IPS-18a (cell line): ENCODE data around the gene KIFC3.
"Not testable (repeated sequence)": the region's sequence is repeated elsewhere in the genome, so short reads cannot be mapped to it uniquely, and the experiment has no call there.

ENCODE experiments used
- H3K27ac ChIP-seq: one replicate; pipeline ENCODE4 v1.5.1; 2013; ENCODE audit warnings: low read length
- H3K27me3 ChIP-seq: one replicate; pipeline ENCODE4 v1.6.1; 2013; ENCODE audit warnings: mild to moderate bottlenecking, low read length; ENCODE audit not compliant: control insufficient read depth, insufficient read depth
- H3K36me3 ChIP-seq: one replicate; pipeline ENCODE4 v1.6.1; 2013; ENCODE audit warnings: low read depth, low read length; ENCODE audit not compliant: control insufficient read depth
- H3K4me1 ChIP-seq: one replicate; pipeline ENCODE4 v1.6.1; 2013; ENCODE audit warnings: low read depth, low read length; ENCODE audit not compliant: control insufficient read depth
- H3K4me3 ChIP-seq: one replicate; pipeline ENCODE4 v1.5.1; 2013; ENCODE audit warnings: low read length
- H3K9ac ChIP-seq: one replicate; pipeline ENCODE4 v1.6.1; 2013; ENCODE audit warnings: mild to moderate bottlenecking, low read length, moderate library complexity
- H3K9me3 ChIP-seq: one replicate; pipeline ENCODE4 v1.6.1; 2013; ENCODE audit warnings: low read depth, low read length; ENCODE audit not compliant: control insufficient read depth

KIFC3 gene, protein sequence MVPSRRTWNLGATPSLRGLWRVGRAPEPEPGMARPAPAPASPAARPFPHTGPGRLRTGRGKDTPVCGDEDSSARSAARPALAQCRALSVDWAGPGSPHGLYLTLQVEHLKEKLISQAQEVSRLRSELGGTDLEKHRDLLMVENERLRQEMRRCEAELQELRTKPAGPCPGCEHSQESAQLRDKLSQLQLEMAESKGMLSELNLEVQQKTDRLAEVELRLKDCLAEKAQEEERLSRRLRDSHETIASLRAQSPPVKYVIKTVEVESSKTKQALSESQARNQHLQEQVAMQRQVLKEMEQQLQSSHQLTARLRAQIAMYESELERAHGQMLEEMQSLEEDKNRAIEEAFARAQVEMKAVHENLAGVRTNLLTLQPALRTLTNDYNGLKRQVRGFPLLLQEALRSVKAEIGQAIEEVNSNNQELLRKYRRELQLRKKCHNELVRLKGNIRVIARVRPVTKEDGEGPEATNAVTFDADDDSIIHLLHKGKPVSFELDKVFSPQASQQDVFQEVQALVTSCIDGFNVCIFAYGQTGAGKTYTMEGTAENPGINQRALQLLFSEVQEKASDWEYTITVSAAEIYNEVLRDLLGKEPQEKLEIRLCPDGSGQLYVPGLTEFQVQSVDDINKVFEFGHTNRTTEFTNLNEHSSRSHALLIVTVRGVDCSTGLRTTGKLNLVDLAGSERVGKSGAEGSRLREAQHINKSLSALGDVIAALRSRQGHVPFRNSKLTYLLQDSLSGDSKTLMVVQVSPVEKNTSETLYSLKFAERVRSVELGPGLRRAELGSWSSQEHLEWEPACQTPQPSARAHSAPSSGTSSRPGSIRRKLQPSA

DNA sequence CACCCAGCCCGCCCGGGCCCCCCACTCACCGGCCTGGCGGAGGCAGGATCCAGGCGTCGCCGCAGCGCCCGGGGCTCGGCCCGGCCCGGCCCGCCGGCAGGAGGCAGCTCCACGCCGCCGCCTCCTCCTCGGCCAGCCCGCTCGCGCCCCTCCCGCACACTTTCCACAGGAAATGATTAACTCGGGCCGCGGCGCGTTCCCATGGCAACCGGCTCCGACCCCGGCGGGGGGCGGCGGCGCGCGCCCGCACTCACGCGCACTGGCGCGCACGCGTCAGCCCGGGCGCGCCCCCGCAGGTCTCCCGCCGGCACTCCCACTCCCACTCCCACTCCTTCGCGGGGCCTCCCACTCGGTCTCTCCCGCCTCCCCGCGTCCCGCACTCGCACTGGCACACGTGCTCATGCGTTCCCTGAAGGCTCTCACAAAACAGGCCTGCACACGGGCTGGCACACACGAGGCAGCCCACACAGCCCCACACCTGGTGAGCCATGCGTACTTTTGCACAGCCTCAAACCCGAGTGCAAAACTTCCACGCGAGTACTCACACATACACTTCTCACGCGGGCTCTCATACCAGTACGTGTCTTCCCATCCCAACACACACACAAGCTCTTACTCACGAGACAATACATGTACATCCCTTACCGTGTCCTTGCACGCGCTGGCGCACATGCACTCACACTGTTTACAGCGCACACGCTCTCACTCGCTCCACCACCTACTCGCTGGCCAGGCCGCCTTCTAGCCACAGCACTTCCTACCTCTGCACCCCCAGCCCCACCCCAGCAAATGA is at the start of gene KIFC3:
Gene KIFC3, minus strand, starts transcription at position 151 of the 793 bp plus-strand sequence. CDS start 4,248 bp downstream, outside the sequence.
- no peak within 1 kb of the TSS for H3K9ac ChIP-seq
- no peaks in the 10 kb centered on the region for H3K36me3 ChIP-seq
- H3K4me1 ChIP-seq, result peaks cover 24% of the 10 kb centered on the region
- H3K4me3 ChIP-seq, result peak within 1 kb of the TSS; percentile 57
- peaks cover 48% of the 10 kb centered on the region for H3K27me3 ChIP-seq
- no peaks in the 10 kb centered on the region for H3K9me3 ChIP-seq
- no peak within 1 kb of the TSS for H3K27ac ChIP-seq

DNA sequence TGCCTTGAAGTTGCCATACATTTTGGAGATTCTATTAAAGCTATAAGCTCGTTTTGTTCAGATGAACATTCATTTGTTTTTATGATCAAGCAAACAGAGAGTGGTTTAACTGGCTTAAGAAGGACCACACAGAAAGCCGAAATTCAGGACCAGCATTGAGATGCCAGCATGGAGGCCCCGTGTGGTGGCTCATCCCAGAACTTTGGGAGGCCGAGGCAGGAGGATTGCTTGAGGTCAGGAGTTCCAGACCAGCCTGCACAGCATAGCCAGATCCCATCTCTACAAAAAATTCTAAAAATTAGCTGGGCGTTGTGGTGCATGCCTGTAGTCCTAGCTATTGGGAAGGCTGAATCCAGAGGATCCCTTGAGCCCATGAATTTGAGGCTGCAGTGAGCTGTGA is 45.9 kb upstream of the KIFC3 start:
- no peak overlapping the region for H3K9ac ChIP-seq
- no peaks in the 10 kb centered on the region for H3K27me3 ChIP-seq
- no peak overlapping the region for H3K4me3 ChIP-seq
- peaks cover 24% of the 10 kb centered on the region for H3K4me1 ChIP-seq
- H3K9me3 ChIP-seq, result no peaks in the 10 kb centered on the region
- no peak overlapping the region for H3K27ac ChIP-seq
- H3K36me3 ChIP-seq, result no peaks in the 10 kb centered on the region

DNA sequence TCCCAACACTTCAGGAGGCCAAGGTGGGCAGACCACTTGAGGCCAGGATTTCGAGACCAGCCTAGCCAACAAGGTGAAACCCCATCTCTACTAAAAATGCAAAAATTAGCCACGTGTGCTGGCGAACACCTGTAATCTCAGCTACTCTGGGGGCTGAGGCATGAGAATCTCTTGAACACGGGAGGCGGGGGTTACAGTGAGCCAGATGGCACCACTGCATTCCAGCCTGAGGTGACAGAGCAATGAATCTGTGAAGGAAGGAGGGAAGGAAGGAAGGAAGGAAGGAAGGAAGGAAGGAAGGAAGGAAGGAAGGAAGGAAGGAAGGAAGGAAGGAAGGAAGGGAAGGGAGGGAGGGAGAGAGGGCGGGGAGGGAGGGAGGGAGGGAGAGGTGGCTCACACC is 44.6 kb upstream of the KIFC3 start:
- H3K27me3 ChIP-seq, H3K9ac ChIP-seq, H3K36me3 ChIP-seq, H3K9me3 ChIP-seq, H3K27ac ChIP-seq: not testable (repeated sequence)
- peak overlapping the region; percentile 36 for H3K4me3 ChIP-seq
- peaks cover 28% of the 10 kb centered on the region for H3K4me1 ChIP-seq

DNA sequence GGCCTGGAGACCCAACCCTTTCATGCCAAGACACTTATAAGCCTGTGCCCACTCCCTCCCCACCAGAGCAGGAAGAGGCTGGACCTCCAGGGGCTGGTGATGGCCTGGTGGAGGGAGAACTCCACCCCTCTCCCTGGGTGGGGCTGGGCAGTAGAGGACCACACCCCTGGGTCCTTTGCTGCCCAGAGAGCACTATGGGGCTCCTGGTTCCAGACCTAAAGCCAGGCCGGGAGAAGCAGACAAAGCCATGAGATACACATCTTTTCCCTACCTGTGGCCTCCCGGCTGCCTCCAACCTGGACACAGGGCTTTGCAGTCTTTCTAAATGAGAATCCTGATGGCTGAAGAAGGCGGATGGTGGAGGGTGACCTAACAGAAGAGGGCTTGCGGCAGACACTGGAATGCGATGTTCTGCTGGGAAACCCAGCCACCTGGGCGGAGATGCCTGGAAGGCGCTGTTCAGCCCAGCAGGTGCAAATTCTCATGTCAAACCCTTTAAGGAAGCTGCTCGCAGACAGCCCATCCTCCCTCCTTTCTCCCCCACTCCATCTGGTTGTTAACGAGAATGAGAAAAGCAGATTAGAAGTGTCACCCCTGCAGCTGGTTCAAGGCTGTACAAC is 43.9 kb upstream of the KIFC3 start:
- Histone ChIP-seq H3K4me1 (peaks cover 28% of the 10 kb centered on the region), H3K9ac (no peak overlapping the region), H3K27me3 (no peaks in the 10 kb centered on the region), H3K27ac (no peak overlapping the region), H3K9me3 (no peaks in the 10 kb centered on the region), H3K4me3 (peak overlapping the region; percentile 36), H3K36me3 (no peaks in the 10 kb centered on the region)

DNA sequence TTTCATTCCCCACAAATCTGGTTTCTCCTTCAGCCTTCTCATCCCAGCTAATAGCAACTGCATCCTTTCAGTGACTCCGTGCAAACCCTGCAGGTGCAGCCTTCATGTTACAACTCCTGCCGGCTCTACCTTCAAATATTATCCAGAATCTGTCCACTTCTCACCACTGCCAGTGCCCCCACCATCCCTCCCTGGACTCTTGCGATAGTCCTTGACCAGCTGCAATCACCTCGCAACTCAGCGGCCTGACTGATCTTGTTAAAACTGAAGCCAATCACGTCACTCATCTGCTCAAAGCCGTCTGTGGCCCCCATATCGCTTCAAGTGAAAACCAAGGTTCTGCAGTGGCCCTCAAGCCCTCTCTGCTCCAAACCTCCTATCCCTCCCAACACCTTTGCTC is 42.8 kb upstream of the KIFC3 start:
- Histone ChIP-seq H3K36me3 (no peaks in the 10 kb centered on the region), H3K4me3 (no peak overlapping the region), H3K4me1 (peaks cover 28% of the 10 kb centered on the region), H3K9ac (no peak overlapping the region), H3K9me3 (no peaks in the 10 kb centered on the region), H3K27ac (no peak overlapping the region), H3K27me3 (no peaks in the 10 kb centered on the region)

DNA sequence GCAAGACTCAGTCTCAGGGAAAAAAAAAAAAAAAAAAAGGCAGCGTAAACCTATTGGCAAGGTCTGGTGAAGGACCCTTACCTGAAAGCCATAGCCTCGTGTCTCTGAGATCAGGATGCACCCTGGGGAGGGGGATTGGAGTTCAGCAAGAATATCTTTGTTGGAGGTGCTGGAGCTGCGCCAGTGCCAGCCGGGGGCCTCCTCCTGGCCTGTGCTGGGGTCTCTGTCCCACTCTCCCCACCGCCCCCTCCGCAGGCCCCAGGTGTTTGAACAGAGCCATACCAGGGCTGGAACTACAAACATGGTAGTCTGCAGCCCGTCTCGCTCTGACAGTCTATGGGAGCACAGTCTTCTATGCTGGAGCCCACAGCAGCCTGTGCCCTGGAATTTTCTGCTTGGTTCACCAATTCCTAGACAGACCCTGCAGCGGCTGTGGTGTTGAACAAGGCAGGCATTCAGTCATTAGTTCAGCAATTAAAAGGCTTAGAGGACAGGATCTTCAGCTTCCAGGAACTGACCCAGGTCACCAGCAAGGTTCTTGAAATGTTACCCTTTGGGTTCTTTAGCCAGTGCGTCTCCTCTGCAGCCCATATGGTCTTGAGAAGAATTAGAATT is 42.2 kb upstream of the KIFC3 start:
- peaks cover 28% of the 10 kb centered on the region for H3K4me1 ChIP-seq
- no peaks in the 10 kb centered on the region for H3K36me3 ChIP-seq
- no peak overlapping the region for H3K4me3 ChIP-seq
- no peaks in the 10 kb centered on the region for H3K27me3 ChIP-seq
- H3K27ac ChIP-seq, result no peak overlapping the region
- no peaks in the 10 kb centered on the region for H3K9me3 ChIP-seq
- no peak overlapping the region for H3K9ac ChIP-seq

DNA sequence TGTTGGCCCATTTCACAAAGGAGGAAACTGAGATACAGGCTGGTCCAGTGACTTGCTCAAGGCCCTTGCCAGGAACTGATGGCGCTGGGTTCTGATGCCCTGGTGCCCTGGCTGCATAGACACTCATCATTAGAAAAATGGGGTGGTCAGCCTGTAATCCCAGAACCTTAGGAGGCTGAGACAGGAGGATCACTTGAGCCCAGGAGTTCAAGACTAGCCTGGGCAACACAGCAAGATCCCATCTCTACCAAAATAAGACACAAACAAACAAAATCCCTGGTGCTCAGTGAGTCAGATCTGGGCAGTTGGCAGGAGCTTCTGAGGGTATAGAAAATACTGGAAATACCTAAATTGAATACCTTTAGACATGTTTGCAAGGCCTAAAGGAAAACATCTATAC is 41.1 kb upstream of the KIFC3 start:
- no peak overlapping the region for H3K27ac ChIP-seq
- H3K36me3 ChIP-seq, result no peaks in the 10 kb centered on the region
- peaks cover 24% of the 10 kb centered on the region for H3K4me1 ChIP-seq
- no peak overlapping the region for H3K4me3 ChIP-seq
- no peaks in the 10 kb centered on the region for H3K9me3 ChIP-seq
- H3K27me3 ChIP-seq, result no peaks in the 10 kb centered on the region
- H3K9ac ChIP-seq, result no peak overlapping the region

DNA sequence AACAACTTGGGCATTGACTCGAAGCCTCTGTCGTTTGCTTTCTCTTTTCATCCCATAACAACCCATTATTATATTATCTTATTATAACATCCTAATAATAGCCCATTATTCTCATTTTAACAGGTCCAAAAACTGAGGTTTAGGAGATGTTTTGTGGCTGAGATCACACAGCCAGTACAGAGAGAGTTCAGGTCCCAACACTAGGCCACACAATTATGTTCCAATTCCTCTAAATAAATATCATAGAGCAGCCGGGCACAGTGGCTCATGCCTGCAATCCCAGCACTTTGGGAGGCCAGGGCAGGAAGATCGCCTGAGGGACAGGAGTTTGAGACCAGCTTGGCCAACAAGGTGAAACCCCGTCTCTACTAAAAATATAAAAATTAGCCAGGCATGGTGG is 40.3 kb upstream of the KIFC3 start:
- Histone ChIP-seq H3K9ac (no peak overlapping the region), H3K27ac (no peak overlapping the region), H3K4me1 (peaks cover 31% of the 10 kb centered on the region), H3K27me3 (no peaks in the 10 kb centered on the region), H3K36me3 (no peaks in the 10 kb centered on the region), H3K4me3 (no peak overlapping the region), H3K9me3 (no peaks in the 10 kb centered on the region)

DNA sequence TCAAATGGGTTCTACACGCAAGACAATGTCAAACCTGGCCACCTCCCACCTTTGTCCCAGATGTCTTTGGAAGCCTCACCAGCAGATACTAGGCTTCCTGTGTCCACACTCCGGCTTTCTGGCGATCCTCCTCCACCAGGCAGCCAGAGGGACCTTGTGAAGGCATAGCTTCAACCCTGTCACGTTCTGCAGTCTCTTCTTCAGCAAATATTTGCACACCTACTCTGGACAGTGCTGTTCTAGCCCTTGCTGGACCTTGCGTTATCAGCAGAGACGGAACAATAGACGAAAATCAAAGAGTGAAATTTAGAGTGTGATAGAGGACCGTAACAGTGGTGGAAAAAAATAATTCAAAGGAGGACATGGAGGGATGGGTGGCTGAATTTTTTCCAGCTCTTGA is 38.5 kb upstream of the KIFC3 start:
- H3K9me3 ChIP-seq, result no peaks in the 10 kb centered on the region
- H3K27me3 ChIP-seq, result no peaks in the 10 kb centered on the region
- no peak overlapping the region for H3K27ac ChIP-seq
- no peak overlapping the region for H3K4me3 ChIP-seq
- no peak overlapping the region for H3K9ac ChIP-seq
- H3K36me3 ChIP-seq, result no peaks in the 10 kb centered on the region
- H3K4me1 ChIP-seq, result peaks cover 21% of the 10 kb centered on the region

DNA sequence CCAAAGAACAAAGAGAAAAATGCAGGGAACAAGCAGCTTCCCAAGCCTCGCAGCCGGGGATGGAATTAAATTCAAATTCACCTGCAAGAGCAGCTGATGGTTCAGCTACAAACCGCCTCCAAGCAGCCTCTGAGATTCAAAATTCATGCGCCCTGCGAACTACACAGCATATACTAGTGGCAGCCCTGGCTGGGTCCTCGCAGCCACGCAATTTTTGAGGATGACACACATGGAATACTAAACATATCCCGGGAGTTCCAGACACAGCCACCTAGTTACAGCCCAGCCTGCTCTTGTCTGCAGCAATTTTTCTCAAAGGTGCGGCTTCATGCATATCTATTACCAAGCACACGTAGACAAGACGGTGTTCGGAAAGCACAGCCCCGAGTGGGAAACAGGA is 35.9 kb upstream of the KIFC3 start:
- no peak overlapping the region for H3K9ac ChIP-seq
- H3K4me1 ChIP-seq, result peaks cover 21% of the 10 kb centered on the region
- H3K27ac ChIP-seq, result no peak overlapping the region
- H3K27me3 ChIP-seq, result no peaks in the 10 kb centered on the region
- H3K9me3 ChIP-seq, result no peaks in the 10 kb centered on the region
- H3K36me3 ChIP-seq, result no peaks in the 10 kb centered on the region
- no peak overlapping the region for H3K4me3 ChIP-seq
